NCI-H1417 treated with DMSO at 0.1 percent for 48 hours (cell line): ENCODE data around the gene MLLT10.
A peak's percentile ranks its signal among the peaks of the same experiment; 100 is the strongest.
"Not testable (repeated sequence)": the region's sequence is repeated elsewhere in the genome, so short reads cannot be mapped to it uniquely, and the experiment has no call there.

Experiments
- DNase-seq: peaks from one replicate; lab custom pipeline; 2025; lab: John Stamatoyannopoulos, UW

MLLT10 gene

DNA sequence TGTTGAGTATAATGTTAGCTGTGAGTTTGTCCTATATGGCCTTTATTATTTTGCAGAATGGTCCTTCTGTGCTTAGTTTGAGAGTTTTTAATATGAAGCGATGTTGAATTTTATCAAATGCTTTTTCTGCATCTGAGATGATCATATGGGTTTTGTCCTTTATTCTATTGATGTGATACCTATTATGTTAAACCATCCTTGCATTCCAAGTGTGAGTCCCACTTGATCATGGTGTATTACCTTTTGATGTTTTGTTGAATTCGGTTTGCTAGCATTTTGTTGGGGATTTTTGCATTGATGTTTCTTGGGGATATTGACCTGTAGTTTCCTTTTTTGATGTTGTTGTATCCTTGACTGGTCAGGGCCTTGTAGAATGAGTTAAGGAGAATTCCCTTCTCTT is 166.4 kb downstream of the MLLT10 start:
- DNase-seq, result no peak

- no peak for DNase-seq
These were observed 168.6 kb downstream of the MLLT10 start for GRCh38 chr10:21702633-21703111.

- no peak for DNase-seq
These were observed 171.3 kb downstream of the MLLT10 start for GRCh38 chr10:21705142-21705827.

GRCh38 chr10:21705828-21706176 is 171.8 kb downstream of the MLLT10 start:
- no peak for DNase-seq

GRCh38 chr10:21707498-21707897 is 173.5 kb downstream of the MLLT10 start:
- DNase-seq, result no peak

- DNase-seq, result no peak
These were observed 178.9 kb downstream of the MLLT10 start for GRCh38 chr10:21712975-21713374.

DNA sequence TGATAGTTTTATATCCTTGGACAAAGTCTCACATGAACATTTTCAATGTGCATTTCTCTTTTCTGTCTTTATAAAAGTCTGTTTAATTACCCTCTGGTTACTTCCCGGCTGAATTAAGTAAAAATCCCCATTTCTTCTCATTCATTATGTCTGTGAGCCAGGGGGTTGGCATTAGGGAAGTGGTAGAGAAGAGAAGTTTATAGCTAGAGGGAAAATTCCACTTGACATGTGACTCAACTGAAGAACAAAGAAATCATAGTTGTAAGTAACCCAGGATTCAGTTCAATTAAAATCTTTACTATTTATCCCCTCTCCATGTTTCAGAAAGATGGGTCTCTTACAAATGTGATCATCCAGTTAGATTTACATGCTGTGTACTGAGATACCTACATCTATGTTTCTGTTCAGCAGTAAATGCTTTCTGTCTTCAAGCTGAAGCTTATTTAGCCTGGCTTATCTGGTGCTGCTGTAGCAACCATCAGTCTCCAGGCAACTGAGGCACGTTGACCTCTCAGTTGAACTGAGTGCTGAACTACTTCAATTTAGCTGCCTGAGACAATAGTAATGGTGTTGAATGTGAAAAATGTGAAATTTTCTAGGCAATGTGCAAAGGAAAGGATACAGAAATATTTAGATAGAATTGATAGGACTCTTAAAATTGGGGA is 181.6 kb downstream of the MLLT10 start:
- DNase-seq, result no peak

GRCh38 chr10:21717437-21718054 is 183.5 kb downstream of the MLLT10 start:
- DNase-seq, result not testable (repeated sequence)

DNA sequence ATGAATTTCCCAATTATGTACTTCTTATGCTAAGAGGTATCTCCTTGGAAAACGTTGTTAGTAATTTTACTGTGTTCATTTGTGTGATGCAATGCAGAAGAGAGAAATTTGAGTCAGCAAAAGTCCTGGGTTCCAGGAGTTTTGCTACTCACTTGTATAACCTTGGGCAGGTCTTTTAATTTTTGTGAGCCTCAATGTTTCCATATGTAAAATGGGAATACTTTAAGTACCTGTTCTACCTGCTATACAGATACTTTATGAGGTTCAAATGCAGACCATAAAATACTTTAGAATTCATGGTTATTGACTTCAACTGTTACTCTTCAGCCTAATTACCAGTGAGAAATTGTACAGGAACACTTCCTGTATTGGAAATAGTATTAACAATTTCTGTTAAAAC is 185.5 kb downstream of the MLLT10 start:
- DNase-seq, result no peak

- no peak for DNase-seq
These were observed 186.1 kb downstream of the MLLT10 start for GRCh38 chr10:21720090-21720489.

GRCh38 chr10:21721000-21721665 is 187.1 kb downstream of the MLLT10 start:
- no peak for DNase-seq

DNA sequence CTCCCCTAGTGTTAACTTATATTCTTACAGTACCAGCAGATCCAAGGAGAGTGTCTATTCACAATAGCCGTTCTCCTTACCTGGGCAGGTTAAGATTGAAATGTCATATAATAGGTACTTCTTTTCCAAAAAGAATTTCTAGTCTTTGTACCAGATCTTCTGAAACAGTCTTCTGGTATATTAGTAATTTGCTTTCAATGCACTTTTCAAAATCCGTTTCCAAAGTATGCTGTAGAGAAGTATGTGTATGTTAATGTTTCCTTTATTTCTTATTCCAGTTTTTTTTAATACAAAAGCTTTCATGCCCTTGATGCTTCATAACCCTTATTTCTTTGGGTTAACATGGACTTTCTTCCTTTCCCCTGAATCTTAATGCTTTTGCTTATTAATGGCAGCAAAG is 188.2 kb downstream of the MLLT10 start:
- DNase-seq, result no peak

- DNase-seq, result no peak
These were observed 190.1 kb downstream of the MLLT10 start for GRCh38 chr10:21724020-21724589.

DNA sequence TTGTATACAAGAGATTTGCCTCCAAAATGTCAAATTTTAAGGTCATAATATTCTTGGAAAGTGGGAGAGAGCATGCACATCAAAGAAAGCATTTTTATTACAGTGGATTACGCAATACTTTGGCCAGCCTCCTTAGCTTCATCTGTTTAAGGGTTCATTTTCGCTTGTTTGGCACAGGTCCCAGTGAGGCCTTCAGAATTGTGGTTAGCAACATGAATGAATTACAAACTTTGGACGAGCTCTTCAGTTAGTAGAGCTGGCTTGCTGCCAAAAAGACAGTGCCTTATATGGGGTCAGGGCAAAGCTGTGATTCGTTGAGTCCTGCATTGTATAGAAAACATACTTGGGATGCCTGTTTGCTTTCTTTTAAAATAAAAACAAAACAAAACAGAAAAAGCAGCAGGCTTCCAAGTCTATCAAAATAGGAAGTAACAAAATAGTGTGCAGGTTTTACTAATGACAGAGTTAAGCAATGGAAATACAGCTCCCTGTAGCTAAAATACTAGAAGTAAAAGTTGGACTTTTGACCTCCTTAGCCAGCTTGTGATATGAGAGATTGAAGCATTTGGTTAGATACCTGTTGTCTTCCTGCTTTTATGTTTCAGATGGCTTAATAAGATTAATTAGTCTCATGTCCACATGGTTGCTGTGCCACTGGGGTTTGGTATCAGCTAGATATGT is 190.8 kb downstream of the MLLT10 start:
- peak; percentile 76 for DNase-seq

GRCh38 chr10:21726601-21727225 is 192.7 kb downstream of the MLLT10 start:
- DNase-seq, result no peak

DNA sequence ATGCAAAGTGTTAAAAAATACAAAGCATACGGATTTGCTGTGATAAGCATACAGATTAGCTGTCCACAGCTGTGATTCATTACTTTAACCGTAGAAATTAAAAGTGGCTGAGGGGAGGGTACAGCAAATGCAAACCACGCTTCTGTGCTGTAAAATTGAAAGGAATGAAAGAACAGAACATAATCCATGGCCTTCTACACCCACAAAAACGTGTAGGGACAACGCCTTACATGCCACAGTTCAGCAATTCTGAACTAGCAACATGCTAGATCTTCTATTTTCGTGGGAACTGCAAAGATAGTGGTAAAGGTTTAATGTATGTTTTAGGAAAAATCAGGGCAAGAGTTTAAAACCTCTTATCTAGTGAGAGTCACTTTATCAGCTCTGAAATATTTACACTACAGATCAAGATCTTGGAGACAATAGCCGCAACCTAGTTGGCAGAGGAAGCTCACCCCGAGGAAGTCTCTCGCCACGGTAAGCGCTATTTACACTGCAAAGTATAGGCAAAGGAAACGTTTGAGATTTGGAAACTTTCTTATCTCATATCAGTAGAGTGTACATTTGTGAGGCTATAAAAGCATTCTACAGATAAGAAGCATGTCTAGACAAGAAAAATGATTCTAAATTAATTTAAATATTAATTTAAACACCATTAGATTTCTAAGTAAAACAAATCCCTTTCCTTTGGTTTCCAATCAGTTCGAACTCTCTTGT is 193.6 kb downstream of the MLLT10 start:
- no peak for DNase-seq

DNA sequence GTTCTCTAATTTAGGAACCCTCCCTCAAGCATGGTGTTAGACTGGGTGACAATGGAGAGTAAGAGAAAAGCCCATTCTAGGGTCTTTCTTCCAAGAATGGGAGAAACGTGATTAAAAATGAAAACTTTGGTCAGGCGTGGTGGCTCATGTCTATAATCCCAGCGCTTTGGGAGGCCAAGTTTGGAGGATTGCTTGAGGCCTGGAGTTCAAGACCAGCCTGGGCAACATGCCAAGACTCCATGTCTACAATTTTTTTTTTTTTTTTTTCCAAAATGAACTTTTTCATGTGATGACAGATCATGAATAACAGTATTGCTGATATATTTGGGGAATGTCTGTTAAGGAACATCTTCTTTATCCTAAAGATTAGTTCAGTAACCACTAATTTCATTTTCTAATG is 194.6 kb downstream of the MLLT10 start:
- no peak for DNase-seq

DNA sequence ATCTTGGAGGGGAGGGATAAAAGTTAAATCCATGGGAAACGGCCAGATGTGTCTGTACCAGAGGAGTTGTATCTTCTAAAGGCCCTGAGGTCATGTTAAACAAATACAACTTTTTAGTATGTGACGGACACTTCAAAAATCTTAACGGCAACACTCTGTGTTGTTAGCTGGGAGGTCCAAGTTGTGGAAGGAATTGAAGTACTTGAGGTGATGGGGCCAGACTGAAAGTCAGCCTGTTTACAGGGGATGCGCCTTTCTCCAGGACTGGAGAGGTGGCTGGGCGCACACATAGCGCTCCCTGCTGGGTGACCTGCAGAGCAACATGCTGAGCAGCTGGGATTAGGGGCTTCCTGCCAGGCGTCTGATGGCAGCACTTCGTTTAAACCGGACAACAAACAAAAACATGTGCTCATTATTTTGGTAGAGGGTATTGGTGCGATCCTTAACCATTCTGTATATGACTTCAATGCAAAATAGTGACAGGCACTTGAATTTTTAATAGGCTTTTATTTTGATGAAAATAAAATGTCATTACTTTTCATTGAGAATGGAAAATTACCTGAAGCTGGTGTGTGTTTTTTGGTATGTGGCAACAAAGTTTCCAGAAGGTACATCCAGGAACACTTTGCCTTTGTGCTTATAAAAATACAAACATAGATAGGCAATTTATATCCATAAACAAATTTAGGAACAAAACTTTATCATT is 198.2 kb downstream of the MLLT10 start:
- DNase-seq, result no peak

- no peak for DNase-seq
These were observed 199.7 kb downstream of the MLLT10 start for GRCh38 chr10:21733710-21734109.

- no peak for DNase-seq
These were observed 203.1 kb downstream of the MLLT10 start for GRCh38 chr10:21737106-21737505.
